ENCODE results near the gene WNT5B. TPM values are rescaled to one million over a fixed set of nuclear protein-coding genes. Genes with fewer than 3 reads are reported as not detected.

WNT5B gene
- total and polyA plus RNA-seq, 2 of the 8 experiments (the other 6 are each of a cell fraction or from before 2014, with no cell fraction given): 0.91 to 1.2 TPM

- Histone ChIP-seq H3K18ac (ENCODE audit: extremely low read depth, low read length) (no peak overlapping the region), H3K56ac (replicated peaks; ENCODE audit: insufficient read length, low read depth, low read length) (no peak overlapping the region), H2BK12ac (ENCODE audit: low read depth, low read length) (no peak overlapping the region), H2AFZ (ENCODE audit: low read length) (no peak overlapping the region), H2BK5ac (ENCODE audit: low read depth, low read length) (no peak overlapping the region), H3K23ac (ENCODE audit: insufficient read length) (no peak overlapping the region), H4K8ac (ENCODE audit: extremely low read depth, insufficient read depth, low read length) (no peak overlapping the region), H3K14ac (ENCODE audit: insufficient read length) (no peak overlapping the region), H3K27ac (ENCODE audit: low read depth, low read length) (no peak overlapping the region), H3K4me3 (ENCODE audit: extremely low read depth in 1 of 4, insufficient read depth in 2 of 4, low read depth in 3 of 4, low read length in 4 of 4) (peak overlapping the region in 1 of 4 experiments; percentile 60; a peak in 2 of 8 replicates), H2BK20ac (ENCODE audit: low read length) (no peak overlapping the region), H3K4ac (replicated peaks; ENCODE audit: insufficient read length, low read depth, low read length) (no peak overlapping the region), H3K79me2 (ENCODE audit: control insufficient read depth in 1 of 2, insufficient read depth in 2 of 2, low read length in 2 of 2) (peaks cover 0 to 5% of the 10 kb centered on the region in 2 experiments; a peak in 1 of 4 replicates), H3K4me2 (ENCODE audit: insufficient read depth in 1 of 2, low read depth in 2 of 2, low read length in 2 of 2) (peak overlapping the region in 1 of 2 experiments; percentile 84; a peak in 2 of 4 replicates), H4K20me1 (replicated peaks in 1 of 2; ENCODE audit: control insufficient read depth in 1 of 2, insufficient read depth in 2 of 2, low read length in 2 of 2) (peaks cover 13 to 18% of the 10 kb centered on the region in 2 experiments), H3K27me3 (replicated peaks in 1 of 4; ENCODE audit: control insufficient read depth in 3 of 4, extremely low read depth in 1 of 4, insufficient read depth in 3 of 4, low read length in 3 of 4) (peaks cover 21 to 50% (median 41%) of the 10 kb centered on the region in 4 experiments), H2BK15ac (ENCODE audit: low read length) (no peak overlapping the region), H4K91ac (replicated peaks; ENCODE audit: insufficient read length, low read length) (no peak overlapping the region), H3K79me1 (ENCODE audit: low read depth, low read length) (no peaks in the 10 kb centered on the region), H3K9ac (replicated peaks in 1 of 4; ENCODE audit: extremely low read depth in 1 of 4, low read depth in 3 of 4, low read length in 3 of 4) (no peak overlapping the region), H3K23me2 (ENCODE audit: low read depth, low read length) (peaks cover 16% of the 10 kb centered on the region; the same call in 1 of the 2 replicates), H2AK5ac (ENCODE audit: low read depth, low read length) (no peak overlapping the region; the same call in 1 of the 2 replicates), H4K5ac (ENCODE audit: insufficient read length, low read depth, low read length) (no peak overlapping the region), H2BK120ac (replicated peaks; ENCODE audit: low read depth, low read length) (no peak overlapping the region), H3K9me3 (ENCODE audit: insufficient read depth in 2 of 2, low read depth in 1 of 2, low read length in 1 of 2) (no peaks in the 10 kb centered on the region), H3K36me3 (ENCODE audit: control insufficient read depth in 2 of 4, insufficient read depth in 4 of 4, low read length in 3 of 4) (no peaks in the 10 kb centered on the region), H3K4me1 (replicated peaks in 1 of 4; ENCODE audit: control insufficient read depth in 3 of 4, insufficient read depth in 4 of 4, low read length in 3 of 4) (peaks cover 9 to 27% (median 18%) of the 10 kb centered on the region in 4 experiments)
- WGBS, 2 experiments (ENCODE audit: extremely low coverage in 1 of 2, insufficient coverage in 1 of 2, insufficient read length in 1 of 2, insufficient replicate concordance in 2 of 2, low coverage in 1 of 2, low lambda C conversion rate in 2 of 2, missing lambda C conversion rate in 1 of 2): 73% methylated on average over 9 of the region's 9 CpGs; no CpG with 5 or more reads in 1 of the 2 experiments
- FAIRE-seq: no peak
- ChIA-PET CTCF (ENCODE audit: partially characterized antibody) (interaction anchor here (1.2 kb wide), 1 partner anchor 12 kb away, joined by 4 read pairs; no protein-coding TSS in a partner anchor), POLR2A (ENCODE audit: partially characterized antibody) (no interaction called here)
- TF ChIP-seq CTBP2 (IDR thresholded peaks at IDR 0.05; ENCODE audit: borderline replicate concordance, insufficient read depth, insufficient read length, low read length) (no peak), BCL11A (IDR thresholded peaks at IDR 0.05; ENCODE audit: low read depth in 2 of 2, low read length in 2 of 2) (no peak), CEBPB (IDR thresholded peaks at IDR 0.05; ENCODE audit: low read depth, low read length) (no peak), TAF1 (IDR thresholded peaks at IDR 0.05; ENCODE audit: low read depth, low read length) (no peak), MAFK (IDR thresholded peaks at IDR 0.05; ENCODE audit: low read depth, low read length) (no peak), E2F6 (IDR thresholded peaks at IDR 0.05) (no peak), MAX (IDR thresholded peaks at IDR 0.05) (no peak), HDAC2 (IDR thresholded peaks at IDR 0.05; ENCODE audit: borderline replicate concordance in 1 of 2, low read depth in 2 of 2, low read length in 2 of 2) (no peak), POU5F1 (IDR thresholded peaks at IDR 0.05; ENCODE audit: low read depth, low read length) (no peak)
- no peak for DNase-seq (ENCODE audit: low read depth in 1 of 2, low spot score in 2 of 2)
Measured at GRCh38 chr12:1595690-1596347, 33.2 kb upstream of the WNT5B start.

Measured in H1 (cell line).